Neural cell (in vitro differentiated cells): ENCODE measurements around the gene MSI2.

Experiments
- CTCF ChIP-seq: fragments of 450-650 bp; IDR thresholded peaks from 2 replicates; pipeline ENCODE4 v1.5.1; 2014; ENCODE audit warnings: antibody characterized with exemption, mild to moderate bottlenecking, moderate library complexity; ENCODE audit not compliant: poor library complexity, severe bottlenecking
- EZH2 ChIP-seq: fragments of 200-600, 300-800 bp; shearing (Covaris generic), sonication (generic); IDR thresholded peaks from 2 replicates; pipeline ENCODE4 v1.6.1; 2014; ENCODE audit warnings: antibody characterized with exemption, low read length, borderline replicate concordance, mild to moderate bottlenecking; ENCODE audit not compliant: insufficient read depth, poor library complexity, severe bottlenecking
- MXI1 ChIP-seq: fragments of 450-650 bp; conservative IDR thresholded peaks from 2 replicates; pipeline ENCODE4 v1.6.1; 2014; ENCODE audit warnings: antibody characterized with exemption, mild to moderate bottlenecking; ENCODE audit not compliant: poor library complexity, severe bottlenecking
- POLR2AphosphoS5 ChIP-seq: IDR thresholded peaks from 2 replicates; pipeline ENCODE4 v1.6.1; 2012

GRCh38 chr17:57563958-57564357, 307.6 kb downstream of the MSI2 start:
- no peak for TF ChIP-seq CTCF
- no peak for TF ChIP-seq POLR2AphosphoS5
- no peak for TF ChIP-seq EZH2
- TF ChIP-seq MXI1: no peak
